Prostate gland (tissue), 2 donors: ENCODE measurements around the gene LIME1.

ENCODE experiments used
- CTCF ChIP-seq, 4 experiments: fragments of 200-600 bp in 2 of 4; fragments of 450-650 bp in 2 of 4; sonication (generic) in 2 of 4; IDR thresholded peaks; 1 replicate in 3 of 4; 2 replicates in 1 of 4; pipeline ENCODE4 v1.5.1; 2016 to 2019; ENCODE audit warnings: antibody characterized with exemption in 4 of 4, mild to moderate bottlenecking in 2 of 4, moderate library complexity in 2 of 4
- POLR2A ChIP-seq: fragments of 450-650 bp; IDR thresholded peaks from one replicate; pipeline ENCODE4 v1.6.1; 2016; ENCODE audit warnings: antibody characterized with exemption, mild to moderate bottlenecking
- POLR2AphosphoS5 ChIP-seq: sonication (generic); formaldehyde crosslinking; IDR thresholded peaks from one replicate; pipeline ENCODE4 v1.6.1; 2017; ENCODE audit warnings: antibody characterized with exemption

- TF ChIP-seq CTCF (IDR thresholded peaks at IDR 0.05) (no peak), POLR2AphosphoS5 (no peak), POLR2A (no peak)
Measured at GRCh38 chr20:63755933-63756647, 19.6 kb downstream of the LIME1 start.
